ENCODE results near the gene CSMD2. TPM values are rescaled to one million over a fixed set of nuclear protein-coding genes. Genes with fewer than 3 reads are reported as not detected.

The CSMD2 gene
- polyA plus RNA-seq, 4 donors = under 0.01 to 0.54 (median 0.09) TPM

- no peaks in the 10 kb centered on the region for H3K4me1 ChIP-seq (ENCODE audit: control insufficient read depth in 3 of 3, insufficient read depth in 2 of 3, low read depth in 1 of 3, low read length in 2 of 3)
- peaks cover 0 to 5% (median 0%) of the 10 kb centered on the region in 3 donors for H3K27me3 ChIP-seq (ENCODE audit: control insufficient read depth in 3 of 3, insufficient read depth in 3 of 3, low read length in 3 of 3)
- H3K27ac ChIP-seq (ENCODE audit: low read depth in 1 of 3, low read length in 2 of 3) = no peak overlapping the region
- 73 to 75% (median 75%) methylated on average over 6 of the region's 6 CpGs for WGBS, 3 donors
- no peak overlapping the region for H3K4me3 ChIP-seq (ENCODE audit: low read depth in 1 of 3, low read length in 3 of 3)
- H3K9me3 ChIP-seq (ENCODE audit: control insufficient read depth in 2 of 2, insufficient read depth in 1 of 2, low read depth in 1 of 2, low read length in 1 of 2) = no peaks in the 10 kb centered on the region
- no peak for FAIRE-seq
- DNase-seq = no peak
- no peaks in the 10 kb centered on the region for H3K36me3 ChIP-seq (ENCODE audit: control insufficient read depth in 3 of 3, insufficient read depth in 2 of 3, low read depth in 1 of 3, low read length in 3 of 3)
These were observed 455.0 kb downstream of the CSMD2 start for GRCh38 chr1:33709783-33710718.

GRCh38 chr1:33709174-33709782 lies 455.8 kb downstream of the CSMD2 start:
- no peak overlapping the region for H3K4me3 ChIP-seq (ENCODE audit: low read depth in 1 of 3, low read length in 3 of 3)
- no peak overlapping the region for H3K27ac ChIP-seq (ENCODE audit: low read depth in 1 of 3, low read length in 2 of 3)
- H3K9me3 ChIP-seq (ENCODE audit: control insufficient read depth in 2 of 2, insufficient read depth in 1 of 2, low read depth in 1 of 2, low read length in 1 of 2) = no peaks in the 10 kb centered on the region
- H3K36me3 ChIP-seq (ENCODE audit: control insufficient read depth in 3 of 3, insufficient read depth in 2 of 3, low read depth in 1 of 3, low read length in 3 of 3) = no peaks in the 10 kb centered on the region
- no peaks in the 10 kb centered on the region for H3K4me1 ChIP-seq (ENCODE audit: control insufficient read depth in 3 of 3, insufficient read depth in 2 of 3, low read depth in 1 of 3, low read length in 2 of 3)
- peaks cover 0 to 5% (median 0%) of the 10 kb centered on the region in 3 donors for H3K27me3 ChIP-seq (ENCODE audit: control insufficient read depth in 3 of 3, insufficient read depth in 3 of 3, low read length in 3 of 3)
- DNase-seq = no peak
- FAIRE-seq = no peak
- 78 to 85% (median 78%) methylated on average over 9 of the region's 9 CpGs for WGBS, 3 donors

- no peaks in the 10 kb centered on the region for H3K36me3 ChIP-seq (ENCODE audit: control insufficient read depth in 3 of 3, insufficient read depth in 2 of 3, low read depth in 1 of 3, low read length in 3 of 3)
- FAIRE-seq = no peak
- no peak overlapping the region for H3K4me3 ChIP-seq (ENCODE audit: low read depth in 1 of 3, low read length in 3 of 3)
- no peak overlapping the region for H3K27ac ChIP-seq (ENCODE audit: low read depth in 1 of 3, low read length in 2 of 3)
- peaks cover 0 to 3% (median 0%) of the 10 kb centered on the region in 3 donors for H3K27me3 ChIP-seq (ENCODE audit: control insufficient read depth in 3 of 3, insufficient read depth in 3 of 3, low read length in 3 of 3)
- 83 to 87% (median 84%) methylated on average over 12 of the region's 12 CpGs for WGBS, 3 donors
- H3K9me3 ChIP-seq (ENCODE audit: control insufficient read depth in 2 of 2, insufficient read depth in 1 of 2, low read depth in 1 of 2, low read length in 1 of 2) = no peaks in the 10 kb centered on the region
- H3K4me1 ChIP-seq (ENCODE audit: control insufficient read depth in 3 of 3, insufficient read depth in 2 of 3, low read depth in 1 of 3, low read length in 2 of 3) = no peaks in the 10 kb centered on the region
- DNase-seq = no peak
These were observed 458.3 kb downstream of the CSMD2 start for GRCh38 chr1:33706634-33707255.

- Histone ChIP-seq H3K27me3 (ENCODE audit: control insufficient read depth in 3 of 3, insufficient read depth in 3 of 3, low read length in 3 of 3) (peaks cover 0 to 3% (median 0%) of the 10 kb centered on the region in 3 donors), H3K36me3 (ENCODE audit: control insufficient read depth in 3 of 3, insufficient read depth in 2 of 3, low read depth in 1 of 3, low read length in 3 of 3) (no peaks in the 10 kb centered on the region), H3K4me3 (ENCODE audit: low read depth in 1 of 3, low read length in 3 of 3) (no peak overlapping the region), H3K27ac (ENCODE audit: low read depth in 1 of 3, low read length in 2 of 3) (no peak overlapping the region), H3K4me1 (ENCODE audit: control insufficient read depth in 3 of 3, insufficient read depth in 2 of 3, low read depth in 1 of 3, low read length in 2 of 3) (no peaks in the 10 kb centered on the region), H3K9me3 (ENCODE audit: control insufficient read depth in 2 of 2, insufficient read depth in 1 of 2, low read depth in 1 of 2, low read length in 1 of 2) (no peaks in the 10 kb centered on the region)
- DNase-seq = no peak
- no peak for FAIRE-seq
- WGBS, 3 donors = 65 to 69% (median 68%) methylated on average over 3 of the region's 3 CpGs
These were observed 461.6 kb downstream of the CSMD2 start for GRCh38 chr1:33703464-33703863.

GRCh38 chr1:33698361-33699035 lies 466.5 kb downstream of the CSMD2 start:
- Histone ChIP-seq H3K27ac (ENCODE audit: low read depth in 1 of 3, low read length in 2 of 3) (no peak overlapping the region), H3K4me1 (ENCODE audit: control insufficient read depth in 3 of 3, insufficient read depth in 2 of 3, low read depth in 1 of 3, low read length in 2 of 3) (no peaks in the 10 kb centered on the region), H3K4me3 (ENCODE audit: low read depth in 1 of 3, low read length in 3 of 3) (no peak overlapping the region), H3K36me3 (ENCODE audit: control insufficient read depth in 3 of 3, insufficient read depth in 2 of 3, low read depth in 1 of 3, low read length in 3 of 3) (no peaks in the 10 kb centered on the region), H3K9me3 (ENCODE audit: control insufficient read depth in 2 of 2, insufficient read depth in 1 of 2, low read depth in 1 of 2, low read length in 1 of 2) (no peaks in the 10 kb centered on the region), H3K27me3 (ENCODE audit: control insufficient read depth in 3 of 3, insufficient read depth in 3 of 3, low read length in 3 of 3) (peaks cover 0 to 7% (median 2%) of the 10 kb centered on the region in 3 donors)
- no peak for DNase-seq
- no peak for FAIRE-seq
- 85 to 91% (median 91%) methylated on average over 14 of the region's 14 CpGs for WGBS, 3 donors

GRCh38 chr1:33697816-33698215 lies 467.2 kb downstream of the CSMD2 start:
- Histone ChIP-seq H3K4me3 (ENCODE audit: low read depth in 1 of 3, low read length in 3 of 3) (no peak overlapping the region), H3K27me3 (ENCODE audit: control insufficient read depth in 3 of 3, insufficient read depth in 3 of 3, low read length in 3 of 3) (peaks cover 0 to 7% (median 2%) of the 10 kb centered on the region in 3 donors), H3K9me3 (ENCODE audit: control insufficient read depth in 2 of 2, insufficient read depth in 1 of 2, low read depth in 1 of 2, low read length in 1 of 2) (no peaks in the 10 kb centered on the region), H3K27ac (ENCODE audit: low read depth in 1 of 3, low read length in 2 of 3) (no peak overlapping the region), H3K4me1 (ENCODE audit: control insufficient read depth in 3 of 3, insufficient read depth in 2 of 3, low read depth in 1 of 3, low read length in 2 of 3) (no peaks in the 10 kb centered on the region), H3K36me3 (ENCODE audit: control insufficient read depth in 3 of 3, insufficient read depth in 2 of 3, low read depth in 1 of 3, low read length in 3 of 3) (no peaks in the 10 kb centered on the region)
- FAIRE-seq = no peak
- 61 to 73% (median 68%) methylated on average over 2 of the region's 2 CpGs for WGBS, 3 donors
- no peak for DNase-seq

GRCh38 chr1:33696962-33697361 lies 468.1 kb downstream of the CSMD2 start:
- Histone ChIP-seq H3K9me3 (ENCODE audit: control insufficient read depth in 2 of 2, insufficient read depth in 1 of 2, low read depth in 1 of 2, low read length in 1 of 2) (no peaks in the 10 kb centered on the region), H3K27ac (ENCODE audit: low read depth in 1 of 3, low read length in 2 of 3) (no peak overlapping the region), H3K27me3 (ENCODE audit: control insufficient read depth in 3 of 3, insufficient read depth in 3 of 3, low read length in 3 of 3) (peaks cover 0 to 7% (median 2%) of the 10 kb centered on the region in 3 donors), H3K4me3 (ENCODE audit: low read depth in 1 of 3, low read length in 3 of 3) (no peak overlapping the region), H3K36me3 (ENCODE audit: control insufficient read depth in 3 of 3, insufficient read depth in 2 of 3, low read depth in 1 of 3, low read length in 3 of 3) (no peaks in the 10 kb centered on the region), H3K4me1 (ENCODE audit: control insufficient read depth in 3 of 3, insufficient read depth in 2 of 3, low read depth in 1 of 3, low read length in 2 of 3) (no peaks in the 10 kb centered on the region)
- FAIRE-seq = no peak
- DNase-seq = no peak
- 72 to 81% (median 72%) methylated on average over 2 of the region's 2 CpGs for WGBS, 3 donors

- Histone ChIP-seq H3K9me3 (ENCODE audit: control insufficient read depth in 2 of 2, insufficient read depth in 1 of 2, low read depth in 1 of 2, low read length in 1 of 2) (no peaks in the 10 kb centered on the region), H3K27ac (ENCODE audit: low read depth in 1 of 3, low read length in 2 of 3) (no peak overlapping the region), H3K27me3 (ENCODE audit: control insufficient read depth in 3 of 3, insufficient read depth in 3 of 3, low read length in 3 of 3) (peaks cover 0 to 7% (median 2%) of the 10 kb centered on the region in 3 donors), H3K4me3 (ENCODE audit: low read depth in 1 of 3, low read length in 3 of 3) (no peak overlapping the region), H3K36me3 (ENCODE audit: control insufficient read depth in 3 of 3, insufficient read depth in 2 of 3, low read depth in 1 of 3, low read length in 3 of 3) (no peaks in the 10 kb centered on the region), H3K4me1 (ENCODE audit: control insufficient read depth in 3 of 3, insufficient read depth in 2 of 3, low read depth in 1 of 3, low read length in 2 of 3) (no peaks in the 10 kb centered on the region)
- 57 to 84% (median 76%) methylated on average over 1 of the region's 1 CpG for WGBS, 3 donors
- FAIRE-seq = no peak
- DNase-seq = no peak
These were observed 468.7 kb downstream of the CSMD2 start for GRCh38 chr1:33696311-33696710.
